BE2C (cell line): ENCODE measurements around the gene PES1.
"Not testable (repeated sequence)": the region's sequence is repeated elsewhere in the genome, so short reads cannot be mapped to it uniquely, and the experiment has no call there.

Experiments
- DNase-seq: peaks from one replicate; pipeline ENCODE4 v3.0.0-alpha.2; 2020
- H3K27me3 ChIP-seq: fragments of 250-450 bp; sonication (Bioruptor Pico); 2 replicates; pipeline ENCODE4 v1.5.1; 2020; ENCODE audit warnings: mild to moderate bottlenecking
- H3K36me3 ChIP-seq: fragments of 250-450 bp; sonication (Bioruptor Pico); 2 replicates; pipeline ENCODE4 v1.5.1; 2020; ENCODE audit warnings: mild to moderate bottlenecking
- H3K4me1 ChIP-seq: fragments of 250-450 bp; sonication (Bioruptor Pico); 2 replicates; pipeline ENCODE4 v1.5.1; 2020
- H3K4me3 ChIP-seq: 2 replicates; pipeline ENCODE4 v1.5.1; 2011; ENCODE audit warnings: low read depth, low read length
- H3K9me3 ChIP-seq: fragments of 250-450 bp; sonication (Bioruptor Pico); 2 replicates; pipeline ENCODE4 v1.5.1; 2020
- CTCF ChIP-seq: IDR thresholded peaks from 2 replicates; pipeline ENCODE4 v1.5.1; 2012; ENCODE audit warnings: mild to moderate bottlenecking, low read depth, low read length

The PES1 gene

GRCh38 chr22:30598986-30599385 is 7.3 kb upstream of the PES1 start:
- no peaks in the 10 kb centered on the region for H3K36me3 ChIP-seq
- no peaks in the 10 kb centered on the region for H3K9me3 ChIP-seq
- H3K4me3 ChIP-seq: no peak overlapping the region
- DNase-seq: no peak
- no peak for TF ChIP-seq CTCF
- no peaks in the 10 kb centered on the region for H3K4me1 ChIP-seq
- peaks cover 15% of the 10 kb centered on the region for H3K27me3 ChIP-seq

GRCh38 chr22:30596886-30597285 is 5.2 kb upstream of the PES1 start:
- no peak for DNase-seq
- no peak for TF ChIP-seq CTCF
- Histone ChIP-seq H3K9me3 (no peaks in the 10 kb centered on the region), H3K4me1 (no peaks in the 10 kb centered on the region), H3K36me3 (no peaks in the 10 kb centered on the region), H3K4me3 (no peak overlapping the region), H3K27me3 (peaks cover 18% of the 10 kb centered on the region)

GRCh38 chr22:30596199-30596598 is 4.5 kb upstream of the PES1 start:
- Histone ChIP-seq H3K4me3 (no peak overlapping the region), H3K4me1 (no peaks in the 10 kb centered on the region), H3K9me3 (no peaks in the 10 kb centered on the region), H3K36me3 (no peaks in the 10 kb centered on the region), H3K27me3 (peaks cover 18% of the 10 kb centered on the region)
- TF ChIP-seq CTCF: no peak
- DNase-seq: no peak

GRCh38 chr22:30592360-30592713 is 627 bp upstream of the PES1 start:
- not testable (repeated sequence) for H3K4me3 ChIP-seq, H3K4me1 ChIP-seq, H3K9me3 ChIP-seq, DNase-seq
- peaks cover 34% of the 10 kb centered on the region for H3K36me3 ChIP-seq
- peaks cover 18% of the 10 kb centered on the region for H3K27me3 ChIP-seq

DNA sequence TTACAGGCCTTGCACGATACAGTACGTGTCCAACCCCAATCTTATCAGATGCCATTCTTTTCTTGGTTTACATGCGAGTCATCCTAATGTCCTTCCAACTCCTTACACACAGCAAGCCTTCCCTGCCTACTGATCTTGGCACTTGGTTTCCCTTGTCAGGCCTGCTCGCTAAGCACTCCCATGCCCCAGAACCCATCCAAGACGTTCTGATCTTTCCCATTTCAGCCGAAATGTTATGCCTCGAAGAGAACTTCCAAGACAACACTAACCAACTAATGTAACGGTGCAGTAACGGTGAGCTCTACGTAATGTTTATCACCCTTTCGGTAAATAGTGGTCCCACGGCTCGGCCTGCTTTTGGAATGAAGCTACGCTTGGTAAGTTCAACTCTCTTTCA is 521 bp downstream of the PES1 start:
- Histone ChIP-seq H3K9me3 (no peaks in the 10 kb centered on the region), H3K4me3 (peak overlapping the region; percentile 97), H3K36me3 (peaks cover 45% of the 10 kb centered on the region), H3K4me1 (no peaks in the 10 kb centered on the region), H3K27me3 (peaks cover 9% of the 10 kb centered on the region)
- DNase-seq: no peak
- no peak for TF ChIP-seq CTCF

- Histone ChIP-seq H3K36me3 (peaks cover 90% of the 10 kb centered on the region), H3K27me3 (no peaks in the 10 kb centered on the region)
Observed at GRCh38 chr22:30586414-30586813, 5.3 kb downstream of the PES1 start.

More at GRCh38 chr22:30586414-30586813, 5.3 kb downstream of the PES1 start:
- no peak for TF ChIP-seq CTCF
- no peaks in the 10 kb centered on the region for H3K9me3 ChIP-seq
- no peaks in the 10 kb centered on the region for H3K4me1 ChIP-seq
- no peak overlapping the region for H3K4me3 ChIP-seq
- no peak for DNase-seq
